NCI-H82 treated with DMSO at 0.1 percent for 48 hours (cell line): ENCODE results near the gene MAPK8IP2.
A peak's percentile ranks its signal among the peaks of the same experiment; 100 is the strongest.
"Not testable (repeated sequence)": the region's sequence is repeated elsewhere in the genome, so short reads cannot be mapped to it uniquely, and the experiment has no call there.

Source experiments
- DNase-seq: peaks from one replicate; lab custom pipeline; 2025; ENCODE audit not compliant: unreplicated experiment; lab: John Stamatoyannopoulos, UW

MAPK8IP2 gene

DNA sequence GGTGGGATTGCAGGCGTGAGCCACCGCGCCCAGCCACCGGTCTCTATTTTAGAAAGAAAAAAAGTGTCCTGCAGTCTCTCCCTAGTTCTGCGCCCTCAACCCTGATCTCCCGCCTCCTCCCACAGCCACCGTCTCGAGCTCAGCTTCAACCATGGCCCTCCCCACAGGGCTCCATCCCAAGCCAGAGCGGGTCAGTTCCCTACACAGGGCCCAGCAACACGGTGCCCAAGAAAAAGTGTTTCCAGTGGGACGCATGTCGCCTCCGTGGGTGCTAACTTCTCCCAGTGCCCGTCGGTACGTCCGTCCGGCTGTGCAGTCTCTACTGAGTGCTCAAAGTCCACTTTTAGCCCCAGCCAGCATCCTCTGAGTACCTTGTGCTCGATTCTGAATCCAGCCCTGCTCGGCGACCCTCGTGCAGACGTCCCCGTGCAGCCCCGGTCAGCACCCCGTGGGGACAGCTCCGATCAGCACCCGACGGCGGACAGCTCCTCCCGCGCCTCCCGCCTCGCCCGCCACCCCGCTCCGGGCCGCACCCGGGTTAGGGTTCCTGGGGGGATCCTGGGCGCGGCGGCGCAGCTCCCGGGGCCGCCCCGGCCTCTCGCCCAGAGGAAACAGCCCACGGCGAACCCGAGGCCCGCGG lies 657 bp upstream of the MAPK8IP2 start:
- DNase-seq, result no peak

DNA sequence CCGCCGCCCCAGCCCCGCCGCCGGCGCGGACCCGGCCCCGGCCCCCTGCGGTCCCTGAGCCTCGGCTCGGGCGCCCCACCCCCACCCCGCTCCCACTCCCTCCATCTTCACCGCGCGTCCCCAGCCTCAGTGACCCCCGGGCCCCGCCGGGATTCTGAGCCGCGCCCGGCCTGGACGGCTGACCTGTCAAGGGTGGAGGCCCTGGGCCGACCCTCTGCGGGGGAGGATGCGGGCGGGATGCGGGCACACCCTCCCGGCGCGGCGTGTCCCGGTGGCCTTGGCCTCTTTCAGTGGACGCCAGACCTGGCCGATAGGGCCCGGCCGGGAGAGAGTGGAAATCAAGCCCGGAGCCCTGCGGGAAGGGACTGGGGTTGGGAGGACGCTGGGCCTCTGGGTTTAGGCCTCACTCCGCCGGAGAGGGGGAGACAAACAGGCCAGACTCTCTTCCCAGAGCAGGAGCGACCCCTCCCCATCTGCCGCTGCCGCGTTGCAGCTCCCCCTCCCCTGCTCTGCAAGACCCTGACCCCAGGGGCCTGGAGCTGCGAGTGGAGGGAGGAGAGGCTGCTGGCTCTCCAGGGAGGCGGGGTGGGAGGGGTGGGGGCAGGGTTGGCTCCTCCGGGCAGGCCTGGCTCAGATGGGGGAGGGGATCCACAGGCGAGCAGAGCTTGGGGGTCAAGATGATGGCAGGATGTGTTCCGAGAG lies 525 bp downstream of the MAPK8IP2 start:
- DNase-seq, result no peak

DNA sequence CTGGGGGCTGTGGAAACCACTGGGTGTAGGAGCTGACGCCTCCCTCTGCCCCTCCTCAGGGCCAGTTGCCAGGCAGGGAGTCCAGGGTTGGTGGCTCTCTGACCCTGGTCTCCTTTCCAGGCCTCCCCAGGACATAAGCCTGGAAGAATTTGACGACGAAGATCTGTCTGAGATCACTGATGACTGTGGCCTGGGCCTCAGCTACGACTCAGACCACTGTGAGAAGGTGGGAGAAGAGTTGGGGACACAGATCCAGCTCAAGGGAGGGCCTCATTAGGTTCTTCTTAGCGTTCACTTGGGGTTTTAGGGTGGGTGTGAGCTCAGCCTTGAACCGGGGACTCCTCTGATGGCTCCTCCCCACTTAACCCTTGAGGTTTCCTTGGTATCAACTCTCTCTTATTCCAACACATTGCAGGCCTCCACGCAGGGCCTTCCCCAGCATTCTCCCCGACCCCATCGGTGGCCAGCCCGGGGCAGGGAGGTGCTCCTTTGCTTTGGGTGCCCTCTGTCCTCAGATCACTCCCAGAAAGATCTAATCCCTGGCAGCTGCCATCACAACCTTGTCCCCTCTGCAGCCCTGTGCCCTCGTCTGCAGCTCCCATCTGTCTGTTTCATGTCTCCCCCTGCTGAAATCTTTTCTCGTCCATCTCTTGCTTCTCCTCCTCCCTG lies 1.2 kb downstream of the MAPK8IP2 start:
- DNase-seq, result peak; percentile 5

DNA sequence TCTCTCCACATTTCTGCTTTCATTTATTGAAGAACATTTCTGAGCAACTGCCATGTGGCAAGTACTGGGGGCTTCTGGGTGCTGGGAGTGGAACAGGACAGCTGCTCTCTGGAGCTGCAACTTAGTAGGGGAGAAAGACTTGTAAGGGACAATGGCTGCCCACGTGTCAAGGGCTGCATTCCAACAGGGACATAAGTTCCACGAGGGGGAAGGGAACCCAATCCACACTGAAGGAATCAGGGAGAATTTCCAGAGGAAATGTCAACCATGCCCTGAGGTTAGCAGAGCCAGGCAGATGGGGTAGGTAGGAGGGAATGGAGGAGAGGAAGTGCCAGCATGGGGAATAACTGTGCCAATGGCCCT lies 1.7 kb downstream of the MAPK8IP2 start:
- no peak for DNase-seq

DNA sequence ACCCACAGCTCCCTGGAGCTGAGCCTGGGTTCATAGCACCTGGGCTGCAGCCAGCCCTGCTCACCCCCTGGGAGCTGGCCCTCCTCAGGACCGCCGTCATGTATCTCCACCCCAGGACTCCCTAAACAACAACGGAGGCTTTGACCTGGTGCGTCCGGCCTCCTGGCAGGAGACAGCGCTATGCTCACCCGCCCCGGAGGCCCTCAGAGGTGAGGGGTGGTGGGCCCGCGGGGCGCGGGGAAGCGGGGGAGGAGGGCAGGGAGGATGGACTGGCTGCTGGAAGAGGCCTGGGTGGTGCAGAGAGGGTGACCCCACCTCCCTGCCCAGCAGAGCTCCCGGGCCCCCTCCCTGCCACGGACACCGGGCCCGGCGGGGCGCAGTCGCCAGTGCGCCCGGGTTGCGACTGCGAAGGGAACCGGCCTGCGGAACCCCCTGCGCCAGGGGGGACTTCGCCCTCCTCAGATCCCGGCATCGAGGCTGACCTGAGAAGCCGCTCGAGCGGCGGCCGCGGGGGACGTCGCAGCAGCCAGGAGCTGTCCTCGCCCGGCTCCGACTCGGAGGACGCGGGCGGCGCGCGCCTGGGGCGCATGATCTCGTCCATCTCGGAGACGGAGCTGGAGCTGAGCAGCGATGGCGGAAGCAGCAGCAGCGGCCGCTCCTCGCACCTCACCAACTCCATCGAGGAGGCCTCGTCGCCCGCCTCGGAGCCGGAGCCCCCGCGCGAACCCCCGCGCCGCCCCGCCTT lies 3.1 kb downstream of the MAPK8IP2 start:
- DNase-seq, result no peak

DNA sequence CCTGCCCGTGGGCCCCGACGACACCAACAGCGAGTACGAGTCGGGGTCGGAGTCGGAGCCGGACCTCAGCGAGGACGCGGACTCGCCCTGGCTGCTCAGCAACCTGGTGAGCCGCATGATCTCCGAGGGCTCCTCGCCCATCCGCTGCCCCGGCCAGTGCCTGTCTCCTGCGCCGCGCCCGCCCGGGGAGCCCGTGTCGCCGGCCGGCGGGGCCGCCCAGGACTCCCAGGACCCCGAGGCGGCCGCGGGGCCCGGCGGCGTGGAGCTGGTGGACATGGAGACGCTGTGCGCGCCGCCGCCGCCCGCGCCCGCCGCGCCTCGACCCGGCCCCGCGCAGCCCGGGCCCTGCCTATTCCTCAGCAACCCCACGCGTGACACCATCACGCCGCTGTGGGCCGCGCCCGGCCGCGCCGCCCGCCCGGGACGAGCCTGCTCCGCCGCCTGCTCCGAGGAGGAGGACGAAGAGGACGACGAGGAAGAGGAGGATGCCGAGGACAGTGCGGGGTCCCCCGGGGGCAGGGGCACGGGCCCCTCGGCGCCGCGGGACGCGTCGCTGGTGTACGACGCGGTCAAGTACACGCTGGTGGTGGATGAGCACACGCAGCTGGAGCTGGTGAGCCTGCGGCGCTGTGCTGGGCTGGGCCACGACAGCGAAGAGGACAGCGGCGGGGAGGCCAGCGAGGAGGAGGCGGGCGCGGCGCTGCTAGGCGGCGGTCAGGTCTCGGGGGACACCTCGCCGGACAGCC lies 3.8 kb downstream of the MAPK8IP2 start:
- DNase-seq, result no peak

DNA sequence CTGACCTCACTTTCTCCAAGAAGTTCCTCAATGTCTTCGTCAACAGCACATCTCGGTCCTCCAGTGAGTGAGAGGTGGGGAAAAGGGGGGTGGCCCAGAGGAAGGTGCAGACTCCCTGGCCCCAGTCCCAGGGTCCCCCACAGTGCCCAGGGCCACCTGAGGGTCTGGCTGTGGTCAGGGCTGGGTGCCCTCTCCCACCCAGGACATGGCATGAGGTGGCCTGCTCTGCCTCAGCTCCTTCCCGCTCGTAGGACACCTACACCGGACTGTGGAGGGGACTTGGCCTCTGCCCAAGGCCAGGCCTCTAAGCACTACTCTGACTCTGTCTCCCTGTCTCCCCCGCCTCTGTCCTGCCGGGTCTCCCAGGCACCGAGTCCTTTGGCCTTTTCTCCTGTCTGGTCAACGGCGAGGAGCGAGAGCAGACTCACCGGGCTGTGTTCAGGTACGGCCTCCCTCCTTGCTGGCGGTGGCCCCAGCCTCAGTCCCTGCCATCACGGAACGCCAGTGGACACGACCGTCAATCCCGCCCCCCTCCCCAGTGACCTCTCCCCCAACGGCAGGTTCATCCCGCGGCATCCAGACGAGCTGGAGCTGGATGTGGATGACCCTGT lies 4.5 kb downstream of the MAPK8IP2 start:
- no peak for DNase-seq

DNA sequence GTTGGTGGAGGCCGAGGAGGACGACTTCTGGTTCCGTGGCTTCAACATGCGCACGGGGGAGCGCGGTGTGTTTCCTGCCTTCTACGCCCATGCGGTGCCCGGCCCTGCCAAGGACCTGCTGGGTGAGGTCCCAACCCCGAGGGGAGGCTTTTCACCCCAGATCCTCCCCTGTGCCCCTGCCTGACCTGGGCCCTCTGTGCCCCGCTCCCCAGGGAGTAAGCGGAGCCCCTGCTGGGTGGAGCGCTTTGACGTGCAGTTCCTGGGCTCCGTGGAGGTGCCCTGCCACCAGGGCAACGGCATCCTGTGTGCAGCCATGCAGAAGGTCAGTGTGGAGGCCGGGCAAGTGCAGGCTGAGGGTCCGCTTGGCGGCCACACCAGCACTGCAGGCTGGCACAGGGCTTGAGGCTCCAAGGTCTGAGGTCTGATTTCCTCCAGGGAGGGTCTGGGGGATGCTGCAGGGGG lies 5.1 kb downstream of the MAPK8IP2 start:
- no peak for DNase-seq

DNA sequence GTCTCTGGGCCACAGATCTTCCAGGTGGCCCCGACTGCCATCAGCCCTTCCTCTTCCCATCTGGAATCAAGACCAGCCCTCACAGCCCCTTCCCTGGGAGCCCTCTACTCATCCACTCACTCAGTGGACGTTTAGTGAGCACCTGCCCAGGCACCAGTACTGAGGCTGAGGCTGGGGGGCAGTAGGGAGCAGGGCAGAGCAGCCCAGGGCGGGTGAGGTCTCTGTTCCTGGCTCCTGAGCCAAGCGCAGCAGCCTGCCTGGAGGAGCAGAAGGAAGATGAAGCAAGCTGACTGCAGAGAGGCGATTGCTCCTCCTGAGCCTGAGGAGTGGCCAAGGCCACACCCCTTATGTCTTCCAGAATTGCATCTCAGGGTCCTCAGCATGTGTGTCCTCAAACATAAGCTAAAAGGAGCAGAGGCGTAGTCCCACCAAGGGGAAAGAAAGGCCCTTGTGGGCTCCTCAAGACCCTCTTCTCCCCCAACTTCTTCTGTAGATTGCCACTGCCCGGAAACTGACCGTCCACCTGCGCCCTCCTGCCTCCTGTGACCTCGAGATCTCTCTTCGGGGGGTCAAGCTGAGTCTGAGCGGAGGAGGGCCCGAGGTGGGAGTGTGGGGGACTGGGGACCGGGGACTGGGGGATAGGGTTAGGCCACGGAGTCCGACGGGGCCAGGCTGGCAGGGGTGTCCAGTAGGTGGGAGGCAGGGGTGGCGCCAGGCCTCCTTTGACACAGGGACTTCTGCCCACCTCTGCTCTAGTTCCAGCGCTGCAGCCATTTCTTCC lies 5.8 kb downstream of the MAPK8IP2 start:
- no peak for DNase-seq

DNA sequence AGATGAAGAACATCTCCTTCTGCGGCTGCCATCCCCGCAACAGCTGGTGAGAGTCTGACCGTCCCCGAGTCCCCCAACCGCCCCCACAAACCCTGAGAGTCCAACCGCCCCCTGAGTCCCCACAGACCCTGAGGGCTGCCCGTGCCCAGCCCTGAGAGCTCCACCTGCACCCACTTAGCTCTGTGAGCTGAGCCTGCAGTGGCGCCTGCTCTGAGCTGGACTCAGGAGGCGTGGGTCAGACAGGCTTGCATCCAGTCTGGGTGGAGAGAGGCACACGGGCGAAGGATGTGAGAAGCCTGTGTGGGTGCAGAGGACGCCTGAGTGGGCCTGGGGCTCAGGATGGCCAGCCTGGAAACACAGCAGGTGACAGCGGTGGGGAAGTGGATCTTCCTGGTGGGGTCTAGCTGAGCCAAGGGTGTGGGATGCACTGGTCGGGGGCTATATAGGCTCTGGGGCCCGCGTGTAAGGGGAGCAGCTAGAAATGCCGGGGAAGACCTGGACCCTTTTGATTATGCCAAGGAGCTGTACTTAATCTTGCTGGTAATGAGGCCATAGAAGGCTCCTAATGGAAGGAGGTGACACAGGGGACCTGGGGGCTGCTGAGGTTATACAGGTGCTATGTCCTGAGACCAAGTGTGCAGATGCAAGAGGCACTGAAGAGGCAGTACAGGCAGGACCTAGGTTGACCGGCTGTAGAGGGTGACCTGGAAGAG lies 6.5 kb downstream of the MAPK8IP2 start:
- no peak for DNase-seq

DNA sequence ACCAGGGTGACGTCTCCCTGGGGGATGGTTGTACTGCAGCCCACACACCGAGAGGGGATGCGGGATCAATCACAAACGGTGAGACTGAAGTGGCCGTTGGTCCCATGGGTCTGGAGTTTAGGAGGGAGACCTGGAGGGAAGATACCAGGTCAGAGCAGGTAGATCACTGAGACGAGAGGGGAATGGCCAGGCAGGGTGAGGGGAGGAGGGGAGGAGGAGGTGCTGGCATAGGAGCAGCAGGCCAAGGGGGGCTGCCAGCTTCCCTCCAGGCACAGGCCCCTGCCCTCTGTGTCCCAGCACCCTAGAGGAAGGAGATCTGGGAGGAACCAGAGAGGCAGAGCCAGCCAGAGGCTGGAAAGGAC lies 7.0 kb downstream of the MAPK8IP2 start:
- DNase-seq, result no peak

DNA sequence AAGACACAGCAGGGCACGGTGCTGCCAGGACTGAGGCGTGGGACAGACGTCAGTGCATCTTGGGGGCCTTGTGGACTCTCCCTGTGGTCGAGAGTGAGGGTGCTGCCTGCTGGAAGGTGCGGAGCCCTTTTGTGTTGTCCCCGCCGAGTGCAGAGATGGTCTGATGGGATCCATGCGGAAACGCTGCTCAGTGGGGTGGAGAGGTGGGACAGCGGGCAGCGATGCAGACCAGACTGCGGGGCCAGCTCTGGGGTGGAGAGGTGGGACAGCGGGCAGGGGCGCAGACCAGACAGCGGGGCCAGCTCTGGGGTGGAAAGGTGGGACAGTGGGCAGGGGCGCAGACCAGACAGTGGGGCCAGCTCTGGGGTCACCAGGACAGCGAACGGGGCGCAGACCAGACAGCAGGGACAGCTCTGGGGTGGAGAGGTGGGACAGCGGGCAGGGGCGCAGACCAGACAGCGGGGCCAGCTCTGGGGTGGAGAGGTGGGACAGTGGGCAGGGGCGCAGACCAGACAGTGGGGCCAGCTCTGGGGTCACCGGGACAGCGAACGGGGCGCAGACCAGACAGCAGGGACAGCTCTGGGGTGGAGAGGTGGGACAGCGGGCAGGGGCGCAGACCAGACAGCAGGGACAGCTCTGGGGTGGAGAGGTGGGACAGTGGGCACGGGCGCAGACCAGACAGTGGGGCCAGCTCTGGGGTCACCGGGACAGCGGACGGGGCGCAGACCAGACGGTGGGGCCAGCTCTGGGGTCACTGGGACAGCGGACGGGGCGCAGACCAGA lies 7.7 kb downstream of the MAPK8IP2 start:
- not testable (repeated sequence) for DNase-seq

DNA sequence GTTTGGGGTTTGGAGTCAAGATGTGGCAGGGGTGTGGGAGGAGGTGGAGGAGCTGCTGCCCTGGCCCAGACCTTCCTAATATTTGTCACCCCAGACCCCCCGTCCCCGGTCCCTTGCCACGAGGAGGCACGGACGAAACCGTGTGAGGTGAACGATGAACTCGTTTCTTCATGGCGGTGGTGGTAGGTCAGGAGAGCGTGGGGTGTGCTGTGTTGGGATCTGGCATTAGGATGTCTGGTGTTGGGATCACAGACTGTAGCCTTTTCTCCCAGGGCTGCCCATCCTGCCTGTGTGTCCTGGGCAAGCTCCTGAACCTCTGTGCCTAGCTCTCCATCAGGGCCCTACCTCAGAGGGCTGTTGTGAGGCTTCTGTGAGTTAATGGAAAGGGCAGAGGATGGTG lies 8.4 kb downstream of the MAPK8IP2 start:
- DNase-seq, result no peak

DNA sequence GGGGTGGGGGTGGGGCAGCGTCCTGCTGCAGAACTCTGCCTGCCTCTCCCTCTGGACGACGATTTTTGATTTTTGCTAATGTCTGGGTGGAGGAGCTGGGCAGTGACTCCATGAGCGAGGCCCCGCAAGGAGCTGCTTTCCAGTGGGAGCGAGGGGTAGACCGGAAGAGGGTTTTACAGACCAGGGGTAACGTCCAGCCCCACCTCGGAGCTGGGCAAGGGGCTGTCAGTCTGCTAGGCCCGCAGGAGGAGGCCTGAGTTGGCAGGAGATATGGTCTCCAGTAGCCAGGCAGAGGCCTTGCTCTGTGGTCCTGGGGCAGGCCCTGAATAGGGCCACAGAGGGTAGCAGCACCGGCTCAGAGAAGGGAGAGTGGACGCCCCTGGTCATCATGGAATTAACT lies 9.0 kb downstream of the MAPK8IP2 start:
- DNase-seq, result no peak

DNA sequence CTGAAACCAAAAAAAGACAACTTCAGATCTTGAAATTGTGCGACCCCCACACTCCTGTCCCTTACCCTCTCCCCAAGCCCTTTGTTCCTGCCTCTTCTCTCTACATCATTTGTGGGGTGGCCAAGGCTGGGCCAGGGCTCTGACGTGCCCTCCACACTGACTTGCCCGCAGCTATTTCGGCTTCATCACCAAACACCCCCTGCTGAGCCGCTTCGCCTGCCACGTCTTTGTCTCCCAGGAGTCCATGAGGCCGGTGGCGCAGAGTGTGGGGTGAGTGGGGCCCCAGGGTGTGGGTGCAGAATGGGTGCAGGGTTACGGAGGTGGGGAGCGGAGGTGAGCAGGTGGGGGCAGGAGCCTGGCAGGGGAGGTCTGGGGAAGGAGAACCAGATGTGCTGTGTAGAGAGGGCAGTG lies 9.5 kb downstream of the MAPK8IP2 start:
- DNase-seq, result no peak

DNA sequence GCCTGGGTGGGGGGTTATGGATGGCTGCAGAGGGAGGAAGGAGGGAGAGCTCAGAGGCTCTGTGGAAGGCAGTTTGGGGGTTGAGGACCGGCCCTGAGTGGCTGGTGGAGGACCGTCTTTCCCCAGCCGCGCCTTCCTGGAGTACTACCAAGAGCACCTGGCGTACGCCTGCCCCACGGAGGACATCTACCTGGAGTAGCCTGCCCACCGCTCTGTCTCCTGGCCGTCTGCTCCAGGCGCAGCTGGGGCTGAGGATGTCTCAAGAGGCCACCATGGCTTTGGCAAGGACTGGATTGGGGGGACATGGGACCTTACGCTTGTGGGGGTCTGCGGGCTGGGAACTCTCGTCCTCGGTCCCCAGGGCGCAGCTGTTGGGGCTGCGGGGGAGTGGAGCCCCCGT lies 10.0 kb downstream of the MAPK8IP2 start:
- no peak for DNase-seq

DNA sequence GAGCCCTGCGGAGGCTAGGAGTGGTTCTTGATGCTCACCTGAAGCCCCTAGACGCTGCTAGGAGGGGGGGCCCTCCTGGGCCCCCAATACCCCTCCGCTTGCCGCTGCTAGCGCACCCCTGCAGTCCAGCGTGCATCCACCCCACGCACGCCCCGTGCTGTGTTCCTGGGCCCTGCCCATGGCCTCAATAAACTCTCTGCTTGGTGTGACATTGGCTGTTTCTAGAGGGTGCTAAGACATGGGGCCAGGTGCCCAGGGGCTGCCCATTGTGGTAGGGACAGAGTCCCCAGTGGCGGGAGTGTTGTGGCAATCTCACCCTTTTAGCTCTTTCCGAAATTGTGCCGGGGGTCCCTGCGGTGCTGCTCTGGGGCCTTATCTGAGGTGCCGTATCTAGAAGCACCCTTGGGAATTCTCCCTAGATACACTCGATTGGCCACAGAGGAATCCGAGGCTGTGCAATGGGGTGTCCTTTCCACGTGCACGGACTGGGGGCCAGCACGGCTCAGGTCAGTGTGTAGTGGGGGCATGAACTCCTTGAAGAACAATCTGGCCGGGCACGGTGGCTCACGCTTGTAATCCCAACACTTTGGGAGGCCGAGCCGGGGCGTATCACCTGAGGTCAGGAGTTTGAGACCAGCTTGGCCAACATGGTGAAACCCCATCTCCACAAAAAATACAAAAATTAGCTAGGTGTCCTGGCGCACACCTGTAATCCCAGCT lies 10.9 kb downstream of the MAPK8IP2 start:
- DNase-seq, result no peak

DNA sequence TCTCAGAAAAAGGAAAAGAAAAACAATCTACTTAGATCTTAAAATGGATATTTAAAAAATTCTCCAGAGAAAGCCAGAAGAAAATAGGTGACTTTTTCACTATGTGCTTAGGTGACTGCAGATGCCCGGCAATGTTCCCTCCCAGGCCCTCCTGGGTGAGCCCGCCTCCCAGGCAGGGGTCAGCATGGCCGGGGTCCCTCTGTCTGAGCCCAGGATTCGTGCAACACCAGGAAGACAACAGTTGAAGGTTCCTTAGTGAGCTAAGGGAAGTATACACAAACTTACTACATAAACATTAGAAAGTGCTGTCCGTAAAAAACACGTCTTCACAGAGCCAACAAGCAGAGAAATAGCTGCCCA lies 11.6 kb downstream of the MAPK8IP2 start:
- DNase-seq, result no peak
